Ishikawa (cell line): ENCODE measurements around the gene EFCAB13.

ENCODE experiments used
- CEBPB ChIP-seq: IDR thresholded peaks from 2 replicates; pipeline ENCODE4 v1.6.1; 2012
- CREB1 ChIP-seq: IDR thresholded peaks from 2 replicates; pipeline ENCODE4 v1.6.1; 2012; ENCODE audit warnings: low read depth
- EGR1 ChIP-seq: IDR thresholded peaks from 2 replicates; pipeline ENCODE4 v1.6.1; 2012
- EP300 ChIP-seq: IDR thresholded peaks from 2 replicates; pipeline ENCODE4 v1.6.1; 2012; ENCODE audit warnings: borderline replicate concordance
- FOXM1 ChIP-seq: IDR thresholded peaks from 2 replicates; pipeline ENCODE4 v1.6.1; 2012; ENCODE audit warnings: low read depth, borderline replicate concordance
- MAX ChIP-seq: IDR thresholded peaks from 2 replicates; pipeline ENCODE4 v1.6.1; 2012
- NFIC ChIP-seq: IDR thresholded peaks from 2 replicates; pipeline ENCODE4 v1.6.1; 2012
- RAD21 ChIP-seq: IDR thresholded peaks from 2 replicates; pipeline ENCODE4 v1.6.1; 2012; ENCODE audit warnings: low read depth
- REST ChIP-seq: IDR thresholded peaks from 2 replicates; pipeline ENCODE4 v1.6.1; 2012; ENCODE audit warnings: low read depth, mild to moderate bottlenecking
- TAF1 ChIP-seq: IDR thresholded peaks from 2 replicates; pipeline ENCODE4 v1.6.1; 2012; ENCODE audit warnings: low read depth, mild to moderate bottlenecking
- TCF12 ChIP-seq: IDR thresholded peaks from 2 replicates; pipeline ENCODE4 v1.6.1; 2012; ENCODE audit warnings: low read depth
- TEAD4 ChIP-seq: IDR thresholded peaks from 2 replicates; pipeline ENCODE4 v1.6.1; 2012
- USF1 ChIP-seq: IDR thresholded peaks from 2 replicates; pipeline ENCODE4 v1.6.1; 2012
- YY1 ChIP-seq: IDR thresholded peaks from 2 replicates; pipeline ENCODE4 v1.6.1; 2012; ENCODE audit warnings: low read depth
- ZBTB7A ChIP-seq: IDR thresholded peaks from 2 replicates; pipeline ENCODE4 v1.6.1; 2012; ENCODE audit warnings: low read depth

Gene EFCAB13

GRCh38 chr17:47324224-47325020 is 667 bp downstream of the EFCAB13 start:
- TF ChIP-seq TEAD4 (no peak), ZBTB7A (no peak; the same call in 1 of the 2 replicates), TAF1 (no peak), TCF12 (no peak), FOXM1 (no peak), CREB1 (no peak), YY1 (no peak), USF1 (no peak), NFIC (no peak), REST (no peak)

GRCh38 chr17:47325176-47325575 is 1.4 kb downstream of the EFCAB13 start:
- no peak for TF ChIP-seq EGR1
- TF ChIP-seq MAX, result no peak
- no peak for TF ChIP-seq USF1
- TF ChIP-seq CREB1, result no peak
- TF ChIP-seq NFIC, result no peak

GRCh38 chr17:47330548-47330947 is 6.8 kb downstream of the EFCAB13 start:
- TF ChIP-seq YY1 (no peak), NFIC (no peak), CREB1 (no peak), EGR1 (no peak), TAF1 (no peak), REST (no peak), USF1 (no peak), RAD21 (no peak), TEAD4 (no peak), FOXM1 (no peak), ZBTB7A (no peak), EP300 (no peak), CEBPB (no peak), TCF12 (no peak), MAX (no peak)

GRCh38 chr17:47332287-47332686 is 8.5 kb downstream of the EFCAB13 start:
- TF ChIP-seq FOXM1, result no peak
- TF ChIP-seq EP300, result no peak
- no peak for TF ChIP-seq NFIC
- no peak for TF ChIP-seq TEAD4
- TF ChIP-seq TCF12, result no peak
- no peak for TF ChIP-seq EGR1
- no peak for TF ChIP-seq MAX
- no peak for TF ChIP-seq ZBTB7A
- no peak for TF ChIP-seq RAD21
- TF ChIP-seq CREB1, result no peak
- no peak for TF ChIP-seq REST
- TF ChIP-seq CEBPB, result no peak
- TF ChIP-seq TAF1, result no peak
- TF ChIP-seq USF1, result no peak
- no peak for TF ChIP-seq YY1
